Measurements from ENCODE around the gene ABHD12. TPM values are rescaled to one million over a fixed set of nuclear protein-coding genes. Genes with fewer than 3 reads are reported as not detected.

ABHD12 gene
- total and polyA plus RNA-seq, 10 of the 15 experiments (the other 5 are each of a cell fraction or from before 2014, with no cell fraction given): 1.5 to 61.8 (median 26.7) TPM

DNA sequence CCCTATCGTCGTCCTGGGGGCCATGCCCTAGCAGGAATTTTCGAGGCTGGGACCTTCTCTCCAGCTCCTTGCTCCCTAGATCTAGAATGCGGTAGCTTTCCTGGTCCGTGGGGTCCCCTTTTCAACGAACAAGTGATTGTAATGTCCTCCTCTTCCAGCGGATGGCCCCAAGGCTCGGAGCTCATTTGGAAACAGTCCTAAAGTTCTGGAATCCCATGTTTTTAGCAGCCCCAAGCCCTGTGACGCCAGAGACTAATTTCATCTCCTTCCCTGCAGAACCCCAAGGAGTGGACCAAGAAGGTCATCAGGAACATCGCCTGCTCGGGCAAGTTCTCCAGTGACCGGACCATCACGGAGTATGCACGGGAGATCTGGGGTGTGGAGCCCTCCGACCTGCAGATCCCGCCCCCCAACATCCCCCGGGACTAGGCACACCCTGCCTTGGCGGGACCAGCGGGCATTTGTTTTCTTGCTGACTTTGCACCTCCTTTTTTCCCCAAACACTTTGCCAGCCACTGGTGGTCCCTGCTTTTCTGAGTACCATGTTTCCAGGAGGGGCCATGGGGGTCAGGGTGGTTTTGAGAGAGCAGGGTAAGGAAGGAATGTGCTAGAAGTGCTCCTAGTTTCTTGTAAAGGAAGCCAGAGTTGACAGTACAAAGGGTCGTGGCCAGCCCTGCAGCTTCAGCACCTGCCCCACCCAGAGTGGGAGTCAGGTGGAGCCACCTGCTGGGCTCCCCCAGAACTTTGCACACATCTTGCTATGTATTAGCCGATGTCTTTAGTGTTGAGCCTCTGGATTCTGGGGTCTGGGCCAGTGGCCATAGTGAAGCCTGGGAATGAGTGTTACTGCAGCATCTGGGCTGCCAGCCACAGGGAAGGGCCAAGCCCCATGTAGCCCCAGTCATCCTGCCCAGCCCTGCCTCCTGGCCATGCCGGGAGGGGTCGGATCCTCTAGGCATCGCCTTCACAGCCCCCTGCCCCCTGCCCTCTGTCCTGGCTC, 94.2 kb downstream of the ABHD12 start:
- Histone ChIP-seq H3K27ac (ENCODE audit: control insufficient read depth, insufficient read depth) (peak overlapping the region; percentile 98), H3K4me1 (ENCODE audit: control insufficient read depth, insufficient read depth, low read length) (peaks cover 41% of the 10 kb centered on the region), H3K36me3 (ENCODE audit: control insufficient read depth in 2 of 2, insufficient read depth in 2 of 2, low read length in 1 of 2) (peaks cover 0 to 6% of the 10 kb centered on the region in 2 experiments; a peak in 3 of 4 replicates), H4K20me1 (ENCODE audit: control insufficient read depth, insufficient read depth) (no peaks in the 10 kb centered on the region), H3K27me3 (replicated peaks in 1 of 2; ENCODE audit: control insufficient read depth in 2 of 2, insufficient read depth in 2 of 2, low read length in 1 of 2) (no peaks in the 10 kb centered on the region), H3K4me3 (peak overlapping the region; percentile 13; the same call in 1 of the 2 replicates), H3K9ac (ENCODE audit: control insufficient read depth, insufficient read depth, low read length) (peak overlapping the region; percentile 71), H2AFZ (ENCODE audit: control insufficient read depth, low read depth, low read length) (no peak overlapping the region), H3K9me3 (replicated peaks; ENCODE audit: control insufficient read depth, insufficient read depth, low read length) (no peaks in the 10 kb centered on the region), H3K4me2 (ENCODE audit: control insufficient read depth, insufficient read depth) (peak overlapping the region; percentile 87), H3K79me2 (ENCODE audit: control insufficient read depth, insufficient read depth, low read length) (no peaks in the 10 kb centered on the region)
- FAIRE-seq: peak; percentile 27
- in situ Hi-C loops (cut with MboI): loop anchor here (5.0 to 10.0 kb wide), 2 partner anchors 96 to 452 kb away; partner anchors contain the start of gene ABHD12
- ChIA-PET CTCF (interaction anchor here (0.7 to 5.1 kb wide), 9 partner anchors 8 to 110 kb away, joined by 3 to 95 read pairs (median 4); partner anchors contain the start of gene GINS1), POLR2A (interaction anchor here (1.1 kb wide), 1 partner anchor 22 kb away, joined by 6 read pairs; no protein-coding TSS in a partner anchor), RAD21 (ENCODE audit: unreplicated experiment) (interaction anchor here (1.0 to 4.9 kb wide), 6 partner anchors 13 to 103 kb away, joined by 3 to 59 read pairs (median 4); no protein-coding TSS in a partner anchor), SMC1A (ENCODE audit: uncharacterized antibody, unreplicated experiment) (interaction anchor here (0.6 to 3.5 kb wide), 7 partner anchors 15 to 111 kb away, joined by 3 to 53 read pairs (median 3); partner anchors contain the start of gene GINS1)
- WGBS (ENCODE audit: insufficient coverage, insufficient replicate concordance, low lambda C conversion rate, missing lambda C conversion rate): 91% methylated on average over 24 of the region's 24 CpGs
- no peak for DNase-seq (ENCODE audit: low read depth, low spot score)
- no TSS peak for BruUV-seq (replicated peaks)
- intact Hi-C loops (cut with micrococcal nuclease; ENCODE audit: unreplicated experiment): no loop called here
- ATAC-seq: peak; percentile 57
- TF ChIP-seq CEBPB (IDR thresholded peaks at IDR 0.05; ENCODE audit: borderline replicate concordance in 1 of 2, low read depth in 2 of 2, low read length in 2 of 2) (no peak), HDAC2 (IDR thresholded peaks at IDR 0.05) (no peak), MEF2A (IDR thresholded peaks at IDR 0.05; ENCODE audit: insufficient read depth, low read depth, low read length) (no peak), RAD21 (IDR thresholded peaks at IDR 0.05; ENCODE audit: insufficient read depth, low read depth, low read length) (peak; percentile 41), EED (IDR thresholded peaks at IDR 0.05; ENCODE audit: low read depth) (no peak), LARP7 (IDR thresholded peaks at IDR 0.05) (0 out of 2 replicates have a peak, but pooled peaks have one; percentile 34), TCF3 (IDR thresholded peaks at IDR 0.05; ENCODE audit: borderline replicate concordance, insufficient read depth, low read depth, low read length) (0 out of 2 replicates have a peak, but pooled peaks have one; percentile 6)
- TF ChIP-seq, protein P1, sequence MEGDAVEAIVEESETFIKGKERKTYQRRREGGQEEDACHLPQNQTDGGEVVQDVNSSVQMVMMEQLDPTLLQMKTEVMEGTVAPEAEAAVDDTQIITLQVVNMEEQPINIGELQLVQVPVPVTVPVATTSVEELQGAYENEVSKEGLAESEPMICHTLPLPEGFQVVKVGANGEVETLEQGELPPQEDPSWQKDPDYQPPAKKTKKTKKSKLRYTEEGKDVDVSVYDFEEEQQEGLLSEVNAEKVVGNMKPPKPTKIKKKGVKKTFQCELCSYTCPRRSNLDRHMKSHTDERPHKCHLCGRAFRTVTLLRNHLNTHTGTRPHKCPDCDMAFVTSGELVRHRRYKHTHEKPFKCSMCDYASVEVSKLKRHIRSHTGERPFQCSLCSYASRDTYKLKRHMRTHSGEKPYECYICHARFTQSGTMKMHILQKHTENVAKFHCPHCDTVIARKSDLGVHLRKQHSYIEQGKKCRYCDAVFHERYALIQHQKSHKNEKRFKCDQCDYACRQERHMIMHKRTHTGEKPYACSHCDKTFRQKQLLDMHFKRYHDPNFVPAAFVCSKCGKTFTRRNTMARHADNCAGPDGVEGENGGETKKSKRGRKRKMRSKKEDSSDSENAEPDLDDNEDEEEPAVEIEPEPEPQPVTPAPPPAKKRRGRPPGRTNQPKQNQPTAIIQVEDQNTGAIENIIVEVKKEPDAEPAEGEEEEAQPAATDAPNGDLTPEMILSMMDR (IDR thresholded peaks at IDR 0.05 in 2 of 3, conservative IDR thresholded peaks at IDR 0.05 in 1 of 3; ENCODE audit: control insufficient read depth in 2 of 3, extremely low read depth in 1 of 3, insufficient read depth in 1 of 3, low read depth in 3 of 3, low read length in 3 of 3): peak; percentile 31 to 57 (median 33); a peak in 4 of 6 replicates
